GM21360 (cell line): Measurements from ENCODE around the gene TRIM45.
"Not testable (repeated sequence)": the region's sequence is repeated elsewhere in the genome, so short reads cannot be mapped to it uniquely, and the experiment has no call there.

Source experiments
- ATAC-seq: cut with Tn5 transposase; IDR thresholded peaks from one replicate; pipeline ENCODE4 v1.9.1; 2021; ENCODE audit warnings: mild to moderate bottlenecking, moderate library complexity; ENCODE audit not compliant: unreplicated experiment

The TRIM45 gene

DNA sequence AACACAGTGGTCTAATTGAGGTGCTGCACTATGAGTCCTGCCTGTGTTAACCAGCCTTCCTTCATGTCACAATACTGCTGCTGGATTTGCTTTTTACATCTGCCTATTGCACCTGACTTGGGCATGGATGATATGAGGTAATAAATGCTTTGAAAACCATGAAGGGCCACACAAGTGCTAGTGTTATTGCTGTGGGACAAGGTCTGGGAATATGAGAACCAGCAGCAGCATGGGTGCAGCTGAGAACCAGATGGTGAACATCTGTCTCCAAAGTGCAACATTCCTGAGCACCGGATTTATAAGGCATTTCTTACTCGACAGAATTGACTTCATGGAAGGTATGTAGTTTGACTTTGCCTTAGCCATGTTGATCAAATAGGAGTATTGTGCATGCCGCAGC lies 16.6 kb downstream of the TRIM45 start:
- ATAC-seq = no peak

DNA sequence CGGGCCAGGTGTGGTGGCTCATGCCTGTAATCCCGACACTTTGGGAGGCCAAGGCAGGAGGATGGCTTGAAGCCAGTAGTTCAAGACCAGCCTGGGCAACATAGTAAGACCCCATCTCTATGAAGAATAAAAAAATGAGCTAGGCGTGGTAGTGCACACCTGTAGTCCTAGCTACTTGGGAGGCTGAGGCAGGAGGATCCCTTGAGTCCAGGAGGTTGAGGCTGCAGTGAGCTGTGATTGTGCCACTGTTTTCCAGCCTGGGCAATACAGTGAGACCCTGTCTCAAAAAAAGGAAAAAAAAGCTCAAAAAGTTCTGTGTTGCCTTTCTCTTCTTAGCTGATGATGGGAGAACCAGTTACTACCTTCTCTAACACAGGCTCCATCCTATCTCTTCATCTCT lies 19.7 kb downstream of the TRIM45 start:
- ATAC-seq = not testable (repeated sequence)

DNA sequence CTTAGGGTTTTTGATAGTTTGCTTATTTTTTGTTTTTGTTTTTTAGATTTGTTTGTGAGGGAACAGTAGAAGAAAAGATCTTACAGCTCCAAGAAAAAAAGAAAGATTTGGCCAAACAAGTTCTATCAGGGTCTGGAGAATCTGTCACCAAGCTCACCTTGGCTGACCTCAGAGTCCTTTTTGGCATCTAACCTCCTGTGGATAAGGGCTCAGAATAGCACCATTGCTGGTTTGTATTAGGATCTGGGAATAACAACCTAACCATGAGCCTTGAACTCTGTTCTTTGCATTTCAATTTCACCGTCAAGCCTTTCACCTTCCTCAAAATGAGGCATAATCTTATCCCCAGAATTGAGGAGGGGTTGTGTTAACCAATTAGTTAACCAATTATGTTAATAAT lies 20.2 kb downstream of the TRIM45 start:
- ATAC-seq = no peak

DNA sequence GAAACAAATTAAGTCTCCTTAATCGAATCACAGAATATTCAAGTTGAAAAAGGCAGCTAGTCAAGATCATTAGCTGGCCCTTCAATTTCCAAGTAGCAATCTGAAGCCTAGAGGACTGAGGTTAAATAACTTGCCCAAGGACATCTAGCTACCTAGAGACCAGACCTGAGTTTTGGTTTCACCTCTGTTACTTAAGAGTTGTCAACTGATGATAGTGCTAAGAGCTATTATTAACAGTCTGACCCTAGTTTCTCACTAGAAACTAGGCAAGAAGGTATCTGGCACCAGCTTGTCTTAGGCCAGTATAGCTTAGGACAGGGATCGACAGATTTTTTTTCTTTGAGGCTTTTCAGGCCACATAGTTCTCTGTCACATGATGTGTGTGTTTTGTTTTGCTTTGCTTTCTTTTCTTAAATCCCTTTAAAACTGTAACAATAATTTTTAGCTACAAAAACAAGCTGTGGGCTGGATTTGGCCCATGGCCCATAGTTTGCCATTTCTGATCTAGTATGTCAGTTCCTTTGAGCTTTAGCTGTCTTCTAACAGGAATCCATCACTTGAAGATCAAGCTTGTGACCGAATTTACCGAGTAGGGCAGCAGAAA lies 23.2 kb downstream of the TRIM45 start:
- ATAC-seq = no peak

DNA sequence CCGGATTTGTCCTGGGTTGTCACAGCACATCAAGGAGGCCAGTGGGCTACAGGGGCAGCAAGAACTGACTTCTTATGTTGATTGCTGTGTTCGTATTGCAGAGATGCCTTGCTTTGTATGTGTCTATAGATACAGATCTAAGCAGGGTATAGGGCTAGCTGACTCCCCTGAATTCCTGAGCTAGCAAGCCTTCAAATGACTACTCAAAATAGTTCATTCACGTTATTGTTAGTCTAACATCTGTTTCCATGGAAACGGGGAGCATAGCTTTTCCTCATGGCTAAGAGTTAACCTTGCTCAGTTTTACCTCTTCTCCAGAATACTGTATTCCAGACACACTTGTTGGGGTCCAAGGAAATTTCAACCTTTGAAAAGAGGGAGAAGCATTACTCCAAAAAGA lies 24.1 kb downstream of the TRIM45 start:
- no peak for ATAC-seq

DNA sequence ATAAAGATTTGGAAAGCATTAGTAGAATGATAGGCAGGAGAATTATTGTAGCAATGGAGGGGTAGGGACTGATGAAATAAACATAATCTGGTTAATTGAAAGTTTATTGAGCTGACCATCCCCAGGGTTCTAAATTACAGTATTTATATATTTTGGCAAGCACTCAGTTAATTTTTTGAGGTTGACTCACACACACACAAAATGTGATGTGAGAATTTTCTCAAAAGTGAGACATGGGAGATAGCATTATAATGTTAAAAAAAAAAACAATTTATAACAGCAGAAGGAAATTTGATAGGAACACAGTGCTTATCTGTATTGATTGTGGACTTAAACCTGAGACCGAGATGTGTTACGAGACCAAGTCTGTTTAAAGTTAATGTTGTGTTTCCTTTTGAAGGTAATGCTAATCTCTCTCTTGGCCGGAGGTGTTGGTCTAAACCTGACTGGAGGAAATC lies 24.6 kb downstream of the TRIM45 start:
- no peak for ATAC-seq

DNA sequence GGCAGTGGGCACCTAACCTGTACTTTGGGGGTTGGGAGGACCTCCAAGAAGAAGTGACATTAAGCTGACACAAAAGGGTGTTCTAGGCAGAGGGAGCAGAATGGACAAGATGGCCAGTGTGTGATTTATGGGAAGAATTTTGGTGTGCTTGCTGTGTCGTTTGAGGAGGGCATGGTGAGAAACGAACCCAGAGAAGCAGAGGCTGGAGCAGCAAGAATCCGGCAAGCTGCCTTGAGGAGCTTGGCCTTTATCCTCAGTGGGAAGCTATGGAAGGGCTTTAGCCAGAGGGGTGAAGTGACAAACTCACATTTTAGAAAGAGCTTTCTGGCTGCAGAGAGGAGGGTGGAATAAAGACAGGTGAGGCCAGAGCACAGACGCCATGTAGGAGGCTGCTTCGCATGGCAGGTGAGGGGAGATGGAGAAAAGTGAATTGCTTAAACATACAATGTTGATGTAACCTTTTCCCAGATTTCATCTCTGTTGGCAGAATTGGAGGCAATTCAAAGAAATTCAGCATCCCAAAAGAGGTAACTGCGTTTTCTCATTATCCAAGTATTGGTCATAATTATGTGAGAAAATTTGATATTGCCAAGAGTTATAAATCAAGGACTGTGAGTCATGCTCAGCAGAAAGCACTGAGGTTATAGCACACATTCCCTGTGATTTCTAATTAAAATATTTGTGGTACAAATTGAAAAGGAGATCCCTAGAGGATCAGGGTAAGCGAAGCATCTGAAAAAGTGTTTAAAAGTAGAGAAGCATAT lies 26.5 kb downstream of the TRIM45 start:
- ATAC-seq = no peak

DNA sequence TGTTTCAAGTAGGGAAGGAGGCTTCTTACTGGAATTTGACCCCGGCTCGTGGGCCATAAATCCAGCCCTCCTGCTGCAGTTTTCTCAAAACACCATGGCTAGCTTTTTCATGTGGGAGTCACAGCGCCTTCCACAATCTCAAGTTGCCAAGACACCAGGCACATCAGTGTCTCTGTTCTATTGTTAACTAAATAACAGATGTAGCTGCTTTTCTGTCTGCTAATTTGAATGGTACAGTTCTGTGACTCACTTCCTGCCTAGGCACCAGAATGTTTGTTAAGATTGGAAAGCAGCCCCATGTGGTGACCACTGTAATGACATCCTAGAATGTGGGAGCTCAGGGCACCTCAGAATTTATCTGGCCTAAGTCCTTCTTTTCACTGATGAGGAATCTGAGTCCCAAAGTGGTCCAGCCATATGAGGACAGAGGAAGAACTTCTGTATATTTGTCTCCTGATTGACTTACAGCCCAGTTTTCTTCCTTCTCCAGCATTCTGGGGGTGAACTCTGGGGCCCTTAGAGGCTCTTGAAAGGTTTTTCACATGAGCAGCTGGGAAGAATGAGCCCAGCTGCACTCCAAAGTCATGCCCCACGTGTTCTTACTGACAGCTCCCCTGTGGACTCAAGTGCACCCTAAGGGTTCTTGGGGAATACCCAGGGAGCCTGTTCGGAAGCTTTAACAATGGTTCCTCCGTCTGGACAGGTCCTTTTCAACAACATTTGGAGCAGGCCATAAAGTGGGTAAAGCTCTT lies 27.5 kb downstream of the TRIM45 start:
- peak; percentile 65 for ATAC-seq

DNA sequence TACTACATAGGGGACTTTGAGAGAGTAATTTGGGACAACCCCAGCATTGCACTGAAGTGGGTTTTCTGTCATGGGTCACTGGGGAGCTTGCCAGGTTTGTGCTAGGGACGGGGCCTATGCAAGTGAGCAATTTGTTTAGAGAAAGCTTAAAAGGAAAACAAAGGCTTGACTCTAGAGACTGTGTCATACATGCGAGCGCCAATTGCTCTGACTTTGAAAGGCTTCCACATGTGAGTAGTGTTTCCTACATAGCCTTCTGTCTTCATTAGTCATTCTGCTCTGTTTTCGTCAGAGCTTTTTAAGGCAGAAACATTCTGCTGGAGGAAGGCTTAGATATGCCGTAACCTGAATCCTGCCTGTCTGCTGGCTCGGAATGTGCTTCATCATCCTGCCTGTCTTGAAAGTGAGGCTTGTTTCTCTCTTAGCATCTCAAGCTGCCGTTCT lies 28.4 kb downstream of the TRIM45 start:
- ATAC-seq = no peak

DNA sequence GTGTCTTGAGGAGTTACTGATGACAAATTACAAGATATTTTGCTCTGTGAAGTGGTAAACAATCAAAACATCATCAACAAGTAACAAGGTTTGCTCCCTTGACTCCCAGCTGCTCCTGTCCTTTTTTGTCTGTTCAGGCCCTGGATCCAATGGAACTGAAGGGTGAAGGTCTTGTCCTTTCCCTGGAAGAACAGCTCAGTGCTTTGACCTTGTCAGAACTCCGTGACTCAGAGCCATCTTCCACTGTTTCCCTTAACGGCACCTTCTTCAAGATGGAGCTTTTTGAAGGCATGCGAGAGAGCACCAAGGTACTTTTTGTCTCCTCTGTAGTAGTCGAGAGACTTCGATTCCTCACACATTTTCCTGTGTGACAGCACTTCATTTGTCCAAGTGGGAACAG lies 29.0 kb downstream of the TRIM45 start:
- ATAC-seq = no peak

DNA sequence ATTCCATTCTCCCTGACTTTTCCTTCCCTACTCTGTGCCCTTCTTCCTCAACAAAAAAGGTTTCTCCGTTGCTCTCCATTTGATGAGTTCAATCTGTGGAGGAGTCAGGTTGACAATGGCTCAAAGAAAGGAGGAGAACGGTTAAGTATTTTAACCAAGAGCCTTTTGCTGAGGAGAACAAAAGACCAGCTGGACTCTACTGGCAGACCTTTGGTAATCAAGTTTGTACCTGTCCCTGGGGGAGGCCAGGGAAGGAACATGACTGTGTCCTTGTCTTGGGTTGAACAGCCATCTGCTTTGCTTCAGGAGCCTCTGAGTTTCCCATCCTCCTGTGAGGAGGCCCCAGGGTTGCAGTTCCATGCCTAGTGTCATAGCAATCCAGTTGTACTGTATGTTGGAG lies 31.6 kb downstream of the TRIM45 start:
- no peak for ATAC-seq

DNA sequence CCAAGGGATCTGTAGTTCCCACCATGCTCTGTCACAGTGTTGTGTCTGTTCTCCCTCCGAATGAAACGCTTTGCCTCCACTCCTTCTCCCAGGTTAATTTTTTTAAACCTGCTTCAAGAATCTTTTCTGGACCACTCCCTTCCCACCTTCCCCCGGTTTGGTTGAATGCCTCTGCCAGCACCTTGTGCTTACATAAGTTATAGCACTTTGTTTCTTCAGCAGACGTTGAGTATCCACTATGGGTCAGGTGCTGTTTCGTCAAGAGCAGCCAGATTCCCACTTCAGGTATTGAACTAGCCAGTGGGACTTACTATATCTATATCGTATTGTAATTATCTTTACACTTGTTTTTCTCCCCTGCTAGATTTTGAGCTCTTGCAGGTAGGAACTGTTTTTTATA lies 33.9 kb downstream of the TRIM45 start:
- no peak for ATAC-seq

DNA sequence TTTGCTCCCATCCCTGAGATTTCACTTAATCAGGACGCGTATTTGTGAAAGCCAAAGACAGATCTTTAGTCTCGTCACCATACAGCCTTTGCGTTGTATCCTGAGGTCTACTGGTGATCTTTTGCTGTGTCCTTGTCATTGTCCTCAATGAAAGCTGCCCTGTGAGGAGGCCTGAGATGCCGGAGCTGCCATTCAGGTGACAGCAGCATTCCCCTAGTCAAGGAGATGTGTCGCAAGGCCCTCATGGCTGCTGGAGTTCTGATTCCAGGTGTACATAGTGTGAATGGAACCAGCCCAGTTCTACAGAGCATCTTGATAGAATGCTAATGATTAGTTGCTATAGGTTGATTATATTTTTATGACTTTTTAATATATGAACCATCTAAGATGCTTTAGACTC lies 37.3 kb downstream of the TRIM45 start:
- no peak for ATAC-seq

DNA sequence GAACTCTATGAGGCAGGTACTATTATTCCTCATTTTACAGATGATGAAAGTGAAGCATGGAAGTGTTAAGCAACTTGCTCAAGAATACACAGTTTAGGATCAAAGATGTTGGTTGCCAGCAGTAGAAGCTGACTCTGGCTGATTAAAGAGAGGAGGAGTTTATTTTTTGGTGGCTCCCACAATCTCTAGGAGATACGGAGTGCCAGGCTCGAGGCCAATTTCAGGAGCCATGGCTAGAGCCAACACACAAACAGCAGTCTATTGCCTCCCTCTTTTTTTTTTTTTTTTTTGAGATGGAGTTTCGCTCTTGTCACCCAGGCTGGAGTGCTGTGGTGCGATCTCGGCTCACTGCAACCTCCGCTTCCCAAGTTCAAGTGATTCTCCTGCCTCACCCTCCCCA lies 41.8 kb downstream of the TRIM45 start:
- ATAC-seq = no peak

DNA sequence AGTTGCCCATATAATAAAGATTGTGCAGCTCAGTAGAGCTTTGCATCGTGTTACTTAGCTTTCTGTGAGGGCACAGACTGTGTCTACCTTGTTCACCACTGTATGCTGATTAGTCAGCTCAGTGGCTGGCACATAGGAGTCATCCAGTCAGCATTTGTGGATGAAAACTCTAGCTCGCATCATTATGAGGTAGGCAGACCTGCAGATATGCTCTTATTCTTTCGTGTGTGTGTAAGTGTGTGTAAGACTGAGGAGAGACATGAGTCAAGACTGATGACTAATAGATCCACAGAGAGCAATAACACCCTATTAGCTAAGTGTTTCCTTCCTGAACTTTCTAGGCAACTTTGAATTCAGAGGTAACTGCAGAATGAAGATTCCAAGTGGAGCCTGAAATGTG lies 44.3 kb downstream of the TRIM45 start:
- no peak for ATAC-seq

DNA sequence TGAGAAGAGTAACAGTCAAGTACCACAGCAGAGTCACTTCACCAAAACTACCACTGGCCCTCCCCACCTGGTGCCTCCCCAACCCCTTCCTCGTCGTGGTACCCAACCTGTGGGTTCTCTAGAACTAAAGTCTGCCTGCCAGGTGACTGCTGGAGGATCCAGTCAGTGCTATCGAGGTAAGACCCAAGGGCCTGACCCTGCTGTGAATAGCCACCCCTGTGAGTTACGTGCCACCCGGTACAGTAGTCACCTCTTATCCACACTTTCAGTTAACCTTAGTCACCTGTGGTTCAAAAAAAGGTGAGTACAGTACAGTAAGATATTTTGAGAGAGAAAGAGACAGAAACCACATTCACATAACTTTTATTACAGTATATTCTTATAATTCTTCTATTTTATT lies 44.9 kb downstream of the TRIM45 start:
- ATAC-seq = no peak

DNA sequence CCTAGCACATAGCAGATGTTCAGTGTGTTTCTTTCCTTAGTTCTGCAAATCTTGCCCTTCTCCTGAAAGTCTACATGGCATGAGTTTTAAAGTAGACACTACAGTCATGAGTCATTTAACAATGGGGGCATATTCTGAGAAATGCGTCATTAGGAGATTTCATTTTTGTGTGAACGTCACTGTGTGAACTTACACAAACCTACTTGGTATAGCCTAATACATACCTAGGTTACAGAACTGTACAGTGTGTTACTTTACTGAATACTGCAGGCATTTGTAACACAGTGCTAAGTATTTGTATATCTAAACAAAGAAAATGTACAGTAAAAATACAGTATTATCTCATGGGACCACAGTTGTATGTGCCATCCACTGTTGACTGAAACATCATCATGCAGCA lies 51.4 kb downstream of the TRIM45 start:
- ATAC-seq = no peak

DNA sequence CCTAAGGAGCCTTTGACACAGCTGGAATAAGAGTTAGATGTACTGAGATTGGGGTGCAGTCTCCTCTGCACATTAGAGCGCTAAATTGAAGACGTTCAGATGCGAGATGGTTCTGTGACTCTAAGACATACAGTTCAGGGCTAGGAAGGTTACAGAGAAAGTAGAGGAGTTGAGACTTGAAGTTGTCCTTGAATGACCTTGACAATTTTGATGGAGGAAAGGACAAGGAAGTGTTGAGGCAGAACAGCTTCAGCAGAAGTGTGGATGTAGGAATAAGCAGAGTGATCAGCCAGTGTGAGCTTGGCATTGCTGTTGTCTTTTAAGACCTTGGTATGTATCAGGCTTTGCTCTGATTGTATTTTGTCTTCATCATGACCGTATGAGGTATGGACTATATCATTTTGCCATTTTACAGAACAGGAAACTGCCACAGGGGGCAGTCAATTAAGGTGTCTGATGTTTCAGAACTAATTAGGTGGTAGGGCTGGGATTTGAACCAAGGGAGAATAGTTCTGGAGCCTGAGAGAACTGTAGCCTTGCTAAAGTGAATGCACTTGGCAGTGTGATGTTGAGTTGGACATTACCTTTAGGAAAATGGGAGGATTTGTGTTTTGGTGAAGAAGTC lies 52.2 kb downstream of the TRIM45 start:
- ATAC-seq = no peak

DNA sequence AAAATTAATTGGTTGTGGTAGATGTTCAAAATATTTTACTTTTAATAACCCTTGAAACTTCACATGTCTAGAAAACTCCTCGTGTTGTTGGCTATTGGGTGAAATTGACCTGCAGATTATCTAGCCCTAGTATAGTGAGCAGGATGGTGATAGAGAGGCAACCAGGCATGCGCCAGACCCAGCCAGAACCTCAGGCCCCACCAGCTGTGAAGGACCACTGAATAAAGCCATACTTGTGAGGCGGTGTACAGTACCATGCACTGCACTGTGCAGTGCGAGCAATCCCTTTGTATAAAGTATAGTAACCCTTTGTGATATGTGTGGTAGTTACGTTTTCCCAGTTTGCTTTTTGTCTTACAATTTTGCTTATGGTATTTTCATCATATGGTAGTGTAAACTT lies 53.0 kb downstream of the TRIM45 start:
- no peak for ATAC-seq

DNA sequence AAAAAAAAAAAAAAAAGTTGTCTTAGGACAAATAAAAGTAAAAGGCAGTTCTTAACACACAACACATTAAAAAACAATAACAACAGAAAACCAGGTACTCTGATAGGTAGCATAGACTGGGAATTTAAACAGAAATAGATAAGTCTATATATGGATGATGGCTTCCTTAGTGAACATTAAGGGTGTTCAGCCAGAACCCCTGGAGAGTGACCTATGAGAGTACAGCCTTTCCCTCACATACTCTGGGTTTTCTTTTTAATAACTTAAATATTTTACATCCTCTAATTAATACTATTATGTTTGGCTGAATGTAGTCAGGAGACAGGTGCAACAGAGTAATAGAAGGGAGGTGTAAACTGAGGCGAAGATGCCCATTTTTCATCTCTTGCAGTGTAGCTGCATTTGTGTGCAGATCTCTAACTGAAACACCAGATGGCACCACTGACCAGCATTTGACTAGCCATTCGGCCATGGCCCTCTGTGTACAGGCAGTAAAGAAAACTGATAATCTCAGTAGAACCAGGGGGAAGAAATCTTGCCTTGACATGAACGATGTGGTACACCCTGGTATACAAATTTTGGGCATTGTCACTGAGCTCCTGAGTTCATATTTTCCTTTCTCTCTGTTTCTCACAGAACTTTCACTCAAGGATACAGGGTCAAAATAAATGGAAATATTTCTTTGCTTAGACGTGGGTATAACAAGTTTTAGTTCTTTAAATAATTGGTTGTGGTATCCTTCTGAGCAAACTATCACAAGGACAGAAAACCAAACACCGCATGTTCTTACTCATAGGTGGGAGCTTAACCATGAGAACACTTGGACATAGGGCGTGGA lies 53.8 kb downstream of the TRIM45 start:
- ATAC-seq = peak; percentile 45

DNA sequence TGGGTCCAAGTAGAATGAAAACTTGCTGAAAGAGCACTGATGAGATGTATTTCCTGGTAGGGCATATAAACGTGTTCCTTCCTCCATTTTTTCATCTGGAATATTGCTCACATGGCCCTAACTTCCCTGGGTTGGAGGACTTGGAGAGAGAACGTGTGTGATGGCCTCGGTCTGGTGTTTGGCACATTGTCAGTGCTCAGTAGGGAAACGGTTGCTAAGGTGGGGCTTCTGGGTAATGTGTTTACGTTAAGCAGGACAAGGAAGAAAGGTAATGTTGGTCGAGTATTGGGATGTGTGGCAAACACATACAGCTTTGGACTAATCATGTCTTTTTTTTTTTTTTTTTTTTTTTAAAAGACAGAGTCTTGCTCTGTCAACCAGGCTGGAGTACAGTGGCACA lies 55.2 kb downstream of the TRIM45 start:
- ATAC-seq = no peak
